Hematopoietic multipotent progenitor cell treated with erythropoietin and hydrocortisone succinate and interleukin-3 and kit ligand, for 17 days (in vitro differentiated cells): ENCODE results near the gene DOK1.

Experiments used
- DNase-seq: peaks from one replicate; pipeline ENCODE4 v3.0.0-alpha.2; 2015; ENCODE audit warnings: low spot score

DOK1 gene

GRCh38 chr2:74603282-74604000 lies 48.9 kb downstream of the DOK1 start:
- no peak for DNase-seq

GRCh38 chr2:74606927-74607326 lies 52.4 kb downstream of the DOK1 start:
- DNase-seq: no peak
